SHP77 (cell line): ENCODE measurements around the gene NUDT19.
"Not testable (repeated sequence)": the region's sequence is repeated elsewhere in the genome, so short reads cannot be mapped to it uniquely, and the experiment has no call there.

Source experiments
- DNase-seq, 2 experiments: peaks; one replicate each; lab custom pipeline; 2025; lab: John Stamatoyannopoulos, UW

Gene NUDT19

GRCh38 chr19:32691291-32691951, at the start of gene NUDT19:
NUDT19 (plus strand) TSS chr19:32691821; CDS start chr19:32691961, 140 bp downstream.
- peak; percentile 92 to 96 for DNase-seq

- DNase-seq, result no peak
Measured at GRCh38 chr19:32642771-32643170, 48.9 kb upstream of the NUDT19 start.

- DNase-seq, result no peak
Measured at GRCh38 chr19:32646556-32646955, 45.1 kb upstream of the NUDT19 start.

GRCh38 chr19:32647361-32647760, 44.3 kb upstream of the NUDT19 start:
- no peak for DNase-seq

- DNase-seq, result no peak
Measured at GRCh38 chr19:32649751-32650150, 41.9 kb upstream of the NUDT19 start.

GRCh38 chr19:32650671-32651070, 41.0 kb upstream of the NUDT19 start:
- no peak for DNase-seq

- DNase-seq, result no peak
Measured at GRCh38 chr19:32651729-32652140, 39.9 kb upstream of the NUDT19 start.

- DNase-seq, result not testable (repeated sequence)
Measured at GRCh38 chr19:32652331-32652730, 39.3 kb upstream of the NUDT19 start.

GRCh38 chr19:32652894-32653598, 38.6 kb upstream of the NUDT19 start:
- no peak for DNase-seq

- no peak for DNase-seq
Measured at GRCh38 chr19:32653599-32653915, 38.1 kb upstream of the NUDT19 start.

GRCh38 chr19:32656379-32656778, 35.2 kb upstream of the NUDT19 start:
- DNase-seq, result not testable (repeated sequence)

- DNase-seq, result no peak
Measured at GRCh38 chr19:32658075-32658474, 33.5 kb upstream of the NUDT19 start.

- DNase-seq, result no peak
Measured at GRCh38 chr19:32658527-32658926, 33.1 kb upstream of the NUDT19 start.

- DNase-seq, result no peak
Measured at GRCh38 chr19:32661318-32661717, 30.3 kb upstream of the NUDT19 start.

- no peak for DNase-seq
Measured at GRCh38 chr19:32662186-32662585, 29.4 kb upstream of the NUDT19 start.

- DNase-seq, result no peak
Measured at GRCh38 chr19:32666084-32666483, 25.5 kb upstream of the NUDT19 start.

GRCh38 chr19:32669310-32669709, 22.3 kb upstream of the NUDT19 start:
- no peak for DNase-seq

GRCh38 chr19:32671883-32672593, 19.6 kb upstream of the NUDT19 start:
- no peak for DNase-seq

GRCh38 chr19:32672841-32673240, 18.8 kb upstream of the NUDT19 start:
- no peak for DNase-seq

GRCh38 chr19:32673573-32673972, 18.0 kb upstream of the NUDT19 start:
- no peak for DNase-seq

- DNase-seq, result no peak
Measured at GRCh38 chr19:32674153-32674930, 17.3 kb upstream of the NUDT19 start.
